ENCODE measurements around the gene SORCS2.

DNA sequence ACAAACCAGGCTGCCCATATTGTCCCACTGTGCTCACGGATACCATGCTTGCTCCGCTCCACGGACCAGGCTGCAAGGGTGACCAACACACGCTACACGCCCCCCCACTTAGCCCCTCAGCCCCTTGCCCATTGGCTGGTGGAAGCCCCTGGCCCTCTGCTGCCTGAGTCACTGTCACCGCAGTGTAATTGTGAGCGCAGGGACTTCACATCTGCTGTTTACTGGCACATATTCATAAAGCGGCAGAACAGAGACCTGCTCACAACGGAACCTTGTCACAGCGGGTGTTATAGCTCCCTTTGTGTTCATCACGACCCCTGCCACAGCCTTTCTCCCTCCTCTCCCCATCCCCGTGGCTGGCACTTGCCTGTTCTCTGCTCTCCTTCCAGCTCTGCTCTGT is 158.7 kb downstream of the SORCS2 start:
- TF ChIP-seq, protein P1, sequence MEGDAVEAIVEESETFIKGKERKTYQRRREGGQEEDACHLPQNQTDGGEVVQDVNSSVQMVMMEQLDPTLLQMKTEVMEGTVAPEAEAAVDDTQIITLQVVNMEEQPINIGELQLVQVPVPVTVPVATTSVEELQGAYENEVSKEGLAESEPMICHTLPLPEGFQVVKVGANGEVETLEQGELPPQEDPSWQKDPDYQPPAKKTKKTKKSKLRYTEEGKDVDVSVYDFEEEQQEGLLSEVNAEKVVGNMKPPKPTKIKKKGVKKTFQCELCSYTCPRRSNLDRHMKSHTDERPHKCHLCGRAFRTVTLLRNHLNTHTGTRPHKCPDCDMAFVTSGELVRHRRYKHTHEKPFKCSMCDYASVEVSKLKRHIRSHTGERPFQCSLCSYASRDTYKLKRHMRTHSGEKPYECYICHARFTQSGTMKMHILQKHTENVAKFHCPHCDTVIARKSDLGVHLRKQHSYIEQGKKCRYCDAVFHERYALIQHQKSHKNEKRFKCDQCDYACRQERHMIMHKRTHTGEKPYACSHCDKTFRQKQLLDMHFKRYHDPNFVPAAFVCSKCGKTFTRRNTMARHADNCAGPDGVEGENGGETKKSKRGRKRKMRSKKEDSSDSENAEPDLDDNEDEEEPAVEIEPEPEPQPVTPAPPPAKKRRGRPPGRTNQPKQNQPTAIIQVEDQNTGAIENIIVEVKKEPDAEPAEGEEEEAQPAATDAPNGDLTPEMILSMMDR (conservative IDR thresholded peaks at IDR 0.05; ENCODE audit: low read length) = no peak
- no peak for TF ChIP-seq EZH2phosphoT487 (IDR thresholded peaks at IDR 0.05; ENCODE audit: borderline replicate concordance, low read depth, low read length)

Measured in OCI-LY7 (cell line).